OCI-LY1 (cell line): ENCODE measurements around the gene SLCO4A1.

Experiments used
- EZH2 ChIP-seq: fragments of 200-600 bp; sonication (generic), shearing (Covaris generic); IDR thresholded peaks from 2 replicates; pipeline ENCODE4 v1.8.0; 2017; ENCODE audit warnings: borderline replicate concordance, mixed run types, mild to moderate bottlenecking, antibody characterized with exemption, low read length, moderate library complexity, mixed read lengths
- TF ChIP-seq, protein P1 (sequence below): fragments of 200-600 bp; sonication (generic), shearing (Covaris generic); IDR thresholded peaks from 2 replicates; pipeline ENCODE4 v1.5.1; 2017; ENCODE audit warnings: mild to moderate bottlenecking, antibody characterized with exemption, low read length, moderate library complexity, mixed read lengths

- TF ChIP-seq EZH2: no peak
- TF ChIP-seq, protein P1, sequence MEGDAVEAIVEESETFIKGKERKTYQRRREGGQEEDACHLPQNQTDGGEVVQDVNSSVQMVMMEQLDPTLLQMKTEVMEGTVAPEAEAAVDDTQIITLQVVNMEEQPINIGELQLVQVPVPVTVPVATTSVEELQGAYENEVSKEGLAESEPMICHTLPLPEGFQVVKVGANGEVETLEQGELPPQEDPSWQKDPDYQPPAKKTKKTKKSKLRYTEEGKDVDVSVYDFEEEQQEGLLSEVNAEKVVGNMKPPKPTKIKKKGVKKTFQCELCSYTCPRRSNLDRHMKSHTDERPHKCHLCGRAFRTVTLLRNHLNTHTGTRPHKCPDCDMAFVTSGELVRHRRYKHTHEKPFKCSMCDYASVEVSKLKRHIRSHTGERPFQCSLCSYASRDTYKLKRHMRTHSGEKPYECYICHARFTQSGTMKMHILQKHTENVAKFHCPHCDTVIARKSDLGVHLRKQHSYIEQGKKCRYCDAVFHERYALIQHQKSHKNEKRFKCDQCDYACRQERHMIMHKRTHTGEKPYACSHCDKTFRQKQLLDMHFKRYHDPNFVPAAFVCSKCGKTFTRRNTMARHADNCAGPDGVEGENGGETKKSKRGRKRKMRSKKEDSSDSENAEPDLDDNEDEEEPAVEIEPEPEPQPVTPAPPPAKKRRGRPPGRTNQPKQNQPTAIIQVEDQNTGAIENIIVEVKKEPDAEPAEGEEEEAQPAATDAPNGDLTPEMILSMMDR: no peak
Measured at GRCh38 chr20:62635852-62636251, 6.5 kb upstream of the SLCO4A1 start.
